Stimulated activated CD4-positive, alpha-beta T cell treated with anti-CD3 and anti-CD28 coated beads, Interleukin-2, amount 100 ng/mL, for 4 hours (primary cell): ENCODE results near the gene TUBA4B.

Experiments
- DNase-seq: peaks from one replicate; pipeline ENCODE4 v3.0.0-alpha.2; 2020; ENCODE audit warnings: low read depth

The TUBA4B gene

DNA sequence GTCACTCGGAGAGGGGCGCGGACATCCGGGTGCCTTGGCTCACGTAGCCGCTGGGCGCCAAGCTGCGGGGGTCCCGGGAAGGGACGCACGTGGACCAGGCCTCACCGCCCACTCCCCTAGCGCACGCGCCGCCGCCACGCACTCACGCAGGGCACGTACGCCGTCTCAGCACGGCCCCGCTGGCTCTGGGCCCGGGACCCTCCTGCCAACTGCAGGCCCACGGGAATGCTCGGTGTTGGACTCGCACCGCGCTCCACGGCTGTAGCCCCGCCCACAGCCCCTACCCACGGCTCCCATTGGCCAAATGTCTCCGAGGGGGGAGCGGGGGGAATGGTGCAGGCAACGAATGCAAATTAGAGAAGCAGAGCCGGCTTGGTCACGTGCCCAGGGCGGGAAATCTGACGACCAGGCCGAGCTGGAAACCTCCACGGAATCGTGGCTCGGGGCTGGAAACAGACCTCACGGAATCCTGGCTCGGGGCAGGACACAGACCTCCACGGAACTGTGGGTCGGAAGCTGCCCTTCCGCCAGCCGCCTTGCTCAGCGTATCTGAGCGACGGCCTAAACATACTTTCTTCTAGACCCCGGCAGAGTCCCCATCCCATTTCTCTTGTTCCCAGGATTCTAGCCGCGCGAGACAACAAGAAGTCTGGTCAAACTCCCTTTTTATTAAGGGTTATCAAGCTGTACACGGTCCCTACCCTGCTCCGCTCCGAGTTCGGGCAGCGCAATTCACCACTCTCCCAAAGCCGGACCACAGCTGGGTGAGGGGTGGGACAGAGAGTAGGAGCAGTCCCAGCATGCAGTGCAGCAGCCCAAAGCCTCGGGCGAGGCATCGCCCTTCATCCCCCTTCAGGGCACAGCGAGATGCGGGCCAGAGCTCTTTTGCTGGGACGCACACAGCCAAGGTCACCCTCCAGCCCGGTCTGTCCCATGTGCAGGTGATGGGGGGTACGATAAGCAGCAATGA, 34.0 kb upstream of the TUBA4B start, which contains the start of gene ABCB6:
ABCB6 (minus strand) TSS at position 227 of the 970 bp plus-strand sequence. CDS start 285 bp downstream, outside the sequence.
- DNase-seq = peak; percentile 87

- no peak for DNase-seq
Measured at GRCh38 chr2:219219784-219220532, 33.1 kb upstream of the TUBA4B start.

- no peak for DNase-seq
Measured at GRCh38 chr2:219220652-219221402, 32.2 kb upstream of the TUBA4B start.

DNA sequence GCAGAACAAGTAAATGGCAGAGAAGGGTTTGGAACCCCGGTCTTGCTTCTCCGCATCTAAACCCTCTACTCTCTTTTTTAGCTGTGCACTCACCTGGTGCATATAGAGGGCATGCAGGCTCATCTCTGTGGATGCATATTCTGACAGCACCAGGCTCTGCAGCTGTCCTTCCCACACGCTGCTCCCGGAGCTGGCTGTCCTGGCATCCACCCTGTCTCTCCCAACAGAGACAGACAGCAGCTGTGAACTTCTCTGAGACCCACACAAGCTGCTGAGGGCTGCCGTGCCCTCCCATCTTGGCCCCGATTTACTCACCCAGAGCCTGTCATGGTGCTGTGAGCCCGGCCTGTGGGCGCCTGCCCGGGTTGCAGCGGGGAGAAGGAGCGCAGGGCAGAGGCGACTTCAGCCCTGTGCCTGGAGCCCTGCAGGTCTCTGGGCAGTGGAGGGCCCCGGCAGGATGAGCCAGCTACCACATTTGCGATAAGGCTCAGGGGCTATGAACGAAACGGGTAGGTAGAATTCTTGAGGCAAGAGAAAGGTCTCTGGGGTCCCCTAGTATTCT, 31.0 kb upstream of the TUBA4B start:
- no peak for DNase-seq

- no peak for DNase-seq
Measured at GRCh38 chr2:219223831-219224610, 29.0 kb upstream of the TUBA4B start.

DNA sequence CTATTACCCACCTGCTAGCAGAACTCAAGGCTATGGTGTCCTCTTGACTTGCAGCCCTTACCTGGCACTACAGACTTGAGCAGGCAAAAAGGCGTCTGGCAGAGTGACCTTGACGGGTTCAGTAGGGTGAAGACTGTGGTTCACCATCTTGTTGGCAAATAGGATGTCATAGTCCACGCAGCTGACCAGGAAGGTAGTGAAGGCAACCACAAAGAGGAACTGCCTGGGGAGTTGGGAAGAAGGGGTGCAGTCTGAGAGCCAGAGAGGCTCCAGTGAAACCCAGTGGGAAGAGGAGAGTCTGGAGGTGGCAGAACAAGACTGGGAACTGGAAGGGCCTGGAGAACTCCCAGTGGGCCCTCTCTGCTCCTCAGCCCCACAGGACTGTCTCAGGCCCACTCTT, 27.7 kb upstream of the TUBA4B start:
- no peak for DNase-seq

- DNase-seq = no peak
Measured at GRCh38 chr2:219228041-219228910, 24.8 kb upstream of the TUBA4B start.

- no peak for DNase-seq
Measured at GRCh38 chr2:219228911-219229304, 24.1 kb upstream of the TUBA4B start.

GRCh38 chr2:219229305-219230058, 23.6 kb upstream of the TUBA4B start, which contains the start of the genes ANKZF1 and ATG9A:
Gene ANKZF1 (plus strand): TSS chr2:219229806. CDS start chr2:219230258, 452 bp downstream.
Gene ATG9A (minus strand): TSS chr2:219229636. CDS start chr2:219228024, 1,612 bp downstream.
- peak; percentile 98 for DNase-seq

- DNase-seq = no peak
Measured at GRCh38 chr2:219230059-219230540, 22.9 kb upstream of the TUBA4B start.

DNA sequence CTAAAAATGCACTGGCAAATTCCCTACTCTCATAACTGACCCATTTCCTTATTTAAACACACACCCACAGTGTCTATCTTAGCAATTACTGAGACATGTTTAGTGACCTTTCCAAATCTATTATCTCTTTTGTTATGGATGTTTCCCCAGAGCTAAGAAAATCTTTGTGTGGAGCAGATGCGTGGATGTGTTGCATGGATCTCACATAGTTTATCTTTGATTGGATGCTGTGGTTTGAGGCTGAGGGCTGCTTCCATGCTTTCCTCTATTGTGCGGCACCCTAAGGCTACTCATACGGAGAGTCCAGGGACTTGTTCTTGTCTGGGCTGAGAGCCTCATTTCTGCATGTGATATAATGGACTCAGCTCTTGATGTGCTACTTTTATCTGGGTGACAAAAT, 18.7 kb upstream of the TUBA4B start:
- no peak for DNase-seq

GRCh38 chr2:219243291-219243761, 9.7 kb upstream of the TUBA4B start:
- no peak for DNase-seq

GRCh38 chr2:219244789-219245147, 8.3 kb upstream of the TUBA4B start:
- DNase-seq = no peak

DNA sequence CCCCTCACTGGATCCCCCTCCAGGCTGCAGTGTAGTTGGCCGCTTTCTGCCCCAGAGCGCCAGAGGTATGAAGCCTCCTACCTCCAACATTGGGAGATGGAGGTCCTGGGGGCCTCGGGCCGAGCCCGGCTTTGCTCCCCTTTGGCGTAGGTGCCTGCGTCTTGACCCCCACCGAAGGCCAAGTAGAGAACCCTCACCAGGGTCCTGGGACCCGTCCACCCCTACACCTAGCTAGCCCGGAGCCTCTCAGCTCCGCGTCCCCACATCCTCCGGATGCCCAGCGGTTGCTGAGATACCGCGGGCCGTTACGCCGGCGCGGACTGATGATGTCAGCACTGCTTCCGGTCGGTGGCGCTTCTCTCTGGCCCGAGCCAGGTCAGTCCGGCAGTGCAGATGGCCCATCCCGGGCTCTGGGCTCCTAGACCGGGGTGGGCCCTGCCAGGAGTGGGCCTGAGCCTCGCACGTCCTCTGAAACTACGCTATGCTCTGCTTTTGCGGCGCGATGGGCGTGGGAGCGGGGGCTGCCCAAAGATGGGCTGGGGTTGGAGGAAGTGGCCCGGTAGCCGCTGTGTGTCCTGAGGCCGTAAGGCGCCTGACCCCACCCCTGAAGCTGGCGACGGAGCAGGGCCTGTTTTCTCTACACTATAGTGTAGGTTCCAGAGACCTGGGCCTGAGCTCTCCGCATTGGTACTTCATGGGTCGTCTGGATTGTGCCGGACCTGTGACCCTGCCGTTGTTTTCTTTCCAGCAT, 7.7 kb upstream of the TUBA4B start, which contains the start of the genes GLB1L and STK16:
GLB1L (minus strand) TSS at position 297 of the 751 bp plus-strand sequence. CDS start 1,871 bp downstream, outside the sequence.
STK16 (plus strand) TSS at position 332 of the 751 bp plus-strand sequence. CDS start 521 bp downstream, outside the sequence.
- peak; percentile 76 for DNase-seq

DNA sequence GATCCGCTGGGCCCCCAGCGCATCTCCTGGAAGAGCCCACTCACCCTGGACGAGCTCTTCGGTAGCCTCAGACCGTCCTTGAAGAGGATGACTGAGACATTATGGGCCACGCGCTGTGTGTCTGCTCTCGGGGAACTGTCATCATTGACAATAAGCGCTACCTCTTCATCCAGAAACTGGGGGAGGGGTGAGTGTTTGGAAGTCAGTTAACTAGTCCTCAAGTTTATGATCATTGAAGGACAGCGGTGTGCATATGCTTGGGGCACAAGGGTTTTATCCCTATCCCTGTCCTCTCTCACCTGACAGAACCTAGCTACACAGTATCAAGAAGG, 7.2 kb upstream of the TUBA4B start:
- no peak for DNase-seq

DNA sequence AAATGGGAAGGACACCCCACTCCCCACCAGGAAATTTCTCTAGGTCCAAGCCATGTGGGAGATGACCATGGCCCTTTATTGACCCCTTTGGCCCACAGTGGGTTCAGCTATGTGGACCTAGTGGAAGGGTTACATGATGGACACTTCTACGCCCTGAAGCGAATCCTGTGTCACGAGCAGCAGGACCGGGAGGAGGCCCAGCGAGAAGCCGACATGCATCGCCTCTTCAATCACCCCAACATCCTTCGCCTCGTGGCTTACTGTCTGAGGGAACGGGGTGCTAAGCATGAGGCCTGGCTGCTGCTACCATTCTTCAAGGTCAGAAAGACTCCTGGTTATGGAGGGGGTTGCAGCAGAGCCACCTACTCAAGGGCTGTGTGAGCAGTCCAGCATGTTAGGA, 6.5 kb upstream of the TUBA4B start:
- DNase-seq = no peak

- DNase-seq = peak; percentile 62
Measured at GRCh38 chr2:219247678-219248642, 5.1 kb upstream of the TUBA4B start.
